ENCODE data around the gene RNF208.

- TF ChIP-seq CTCF (conservative IDR thresholded peaks at IDR 0.05) (no peak), EZH2 (IDR thresholded peaks at IDR 0.05; ENCODE audit: low read depth) (no peak)
Measured at GRCh38 chr9:137179761-137180160, 42.3 kb downstream of the RNF208 start.
